ENCODE data around the gene DMRTC2.

GRCh38 chr19:41839211-41839610, 5.6 kb upstream of the DMRTC2 start:
- TF ChIP-seq CTCF (conservative IDR thresholded peaks at IDR 0.05 in 1 of 2, IDR thresholded peaks at IDR 0.05 in 1 of 2; ENCODE audit: extremely low read depth in 1 of 2, insufficient read depth in 1 of 2, low read depth in 1 of 2, low read length in 2 of 2) (no peak), EZH2 (IDR thresholded peaks at IDR 0.05; ENCODE audit: borderline replicate concordance, low read length) (no peak)

Data from mammary epithelial cell (primary cell).